Measurements from ENCODE around the gene RPP25L. TPM values are rescaled to one million over a fixed set of nuclear protein-coding genes. Genes with fewer than 3 reads are reported as not detected.

Gene RPP25L
- total and polyA plus RNA-seq, 9 of the 15 experiments (the other 6 are each of a cell fraction or from before 2014, with no cell fraction given): 16.3 to 43.7 (median 29.0) TPM

GRCh38 chr9:34620061-34620994 lies 8.4 kb upstream of the RPP25L start, which contains the start of gene DCTN3 (continued):
- TF ChIP-seq ZBTB11 (CRISPR knock-in tag; IDR thresholded peaks at IDR 0.05): no peak
- no peak for TF ChIP-seq ZNF239 (CRISPR knock-in tag; IDR thresholded peaks at IDR 0.05)
- no peak for TF ChIP-seq HBP1 (CRISPR knock-in tag; IDR thresholded peaks at IDR 0.05)
- no peak for TF ChIP-seq ZNF449 (CRISPR knock-in tag; IDR thresholded peaks at IDR 0.05)
- TF ChIP-seq ZNF764 (CRISPR knock-in tag; IDR thresholded peaks at IDR 0.05; ENCODE audit: low read depth): no peak
- no peak for TF ChIP-seq ZNF277 (CRISPR knock-in tag; IDR thresholded peaks at IDR 0.05; ENCODE audit: borderline replicate concordance)
- TF ChIP-seq NR3C1 (CRISPR knock-in tag; IDR thresholded peaks at IDR 0.05): no peak
- no peak for TF ChIP-seq COPS2 (conservative IDR thresholded peaks at IDR 0.05)
- TF ChIP-seq ZBED1 (IDR thresholded peaks at IDR 0.05): no peak
- TF ChIP-seq ZNF551 (CRISPR knock-in tag; IDR thresholded peaks at IDR 0.05): no peak
- TF ChIP-seq ZNF431 (CRISPR knock-in tag; IDR thresholded peaks at IDR 0.05): no peak
- TF ChIP-seq ZKSCAN8 (CRISPR knock-in tag; IDR thresholded peaks at IDR 0.05): no peak
- no peak for TF ChIP-seq EWSR1 (IDR thresholded peaks at IDR 0.05; ENCODE audit: borderline replicate concordance, low read depth, partially characterized antibody)
- TF ChIP-seq HDAC8 (tag; IDR thresholded peaks at IDR 0.05): no peak

Measured in K562 (cell line).